ENCODE measurements around the gene PCDH10. TPM values are rescaled to one million over a fixed set of nuclear protein-coding genes. Genes with fewer than 3 reads are reported as not detected.

Gene PCDH10
- total RNA-seq, 4 donors from 2014 or later: under 0.01 TPM; not detected in 3

- TF ChIP-seq, protein P1, sequence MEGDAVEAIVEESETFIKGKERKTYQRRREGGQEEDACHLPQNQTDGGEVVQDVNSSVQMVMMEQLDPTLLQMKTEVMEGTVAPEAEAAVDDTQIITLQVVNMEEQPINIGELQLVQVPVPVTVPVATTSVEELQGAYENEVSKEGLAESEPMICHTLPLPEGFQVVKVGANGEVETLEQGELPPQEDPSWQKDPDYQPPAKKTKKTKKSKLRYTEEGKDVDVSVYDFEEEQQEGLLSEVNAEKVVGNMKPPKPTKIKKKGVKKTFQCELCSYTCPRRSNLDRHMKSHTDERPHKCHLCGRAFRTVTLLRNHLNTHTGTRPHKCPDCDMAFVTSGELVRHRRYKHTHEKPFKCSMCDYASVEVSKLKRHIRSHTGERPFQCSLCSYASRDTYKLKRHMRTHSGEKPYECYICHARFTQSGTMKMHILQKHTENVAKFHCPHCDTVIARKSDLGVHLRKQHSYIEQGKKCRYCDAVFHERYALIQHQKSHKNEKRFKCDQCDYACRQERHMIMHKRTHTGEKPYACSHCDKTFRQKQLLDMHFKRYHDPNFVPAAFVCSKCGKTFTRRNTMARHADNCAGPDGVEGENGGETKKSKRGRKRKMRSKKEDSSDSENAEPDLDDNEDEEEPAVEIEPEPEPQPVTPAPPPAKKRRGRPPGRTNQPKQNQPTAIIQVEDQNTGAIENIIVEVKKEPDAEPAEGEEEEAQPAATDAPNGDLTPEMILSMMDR (IDR thresholded peaks at IDR 0.05; ENCODE audit: low read depth): no peak
Observed at GRCh38 chr4:133157460-133158160, 8.5 kb downstream of the PCDH10 start.

DNA sequence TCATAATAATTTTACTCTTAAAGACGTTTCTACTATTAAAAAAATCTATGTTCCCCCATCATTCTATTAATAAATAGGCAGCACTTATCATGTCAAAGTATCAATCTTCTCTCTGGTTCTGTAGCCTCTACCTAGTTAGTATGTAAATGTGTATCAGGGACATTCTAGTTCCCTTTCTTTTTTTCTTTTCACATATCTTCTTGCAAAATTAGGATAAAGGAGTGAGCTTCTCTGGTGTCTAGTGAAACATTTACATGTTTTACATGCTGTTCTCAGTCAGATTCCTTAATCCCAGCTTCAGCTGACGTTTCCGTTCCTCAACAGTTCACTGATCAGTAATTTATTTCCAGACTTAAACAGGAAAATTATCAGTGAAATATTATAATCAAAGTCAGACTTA, 11.8 kb downstream of the PCDH10 start:
- TF ChIP-seq, protein P1 (IDR thresholded peaks at IDR 0.05; ENCODE audit: low read depth): no peak

- TF ChIP-seq, protein P1 (IDR thresholded peaks at IDR 0.05; ENCODE audit: low read depth): no peak
Observed at GRCh38 chr4:133161570-133162295, 12.6 kb downstream of the PCDH10 start.

DNA sequence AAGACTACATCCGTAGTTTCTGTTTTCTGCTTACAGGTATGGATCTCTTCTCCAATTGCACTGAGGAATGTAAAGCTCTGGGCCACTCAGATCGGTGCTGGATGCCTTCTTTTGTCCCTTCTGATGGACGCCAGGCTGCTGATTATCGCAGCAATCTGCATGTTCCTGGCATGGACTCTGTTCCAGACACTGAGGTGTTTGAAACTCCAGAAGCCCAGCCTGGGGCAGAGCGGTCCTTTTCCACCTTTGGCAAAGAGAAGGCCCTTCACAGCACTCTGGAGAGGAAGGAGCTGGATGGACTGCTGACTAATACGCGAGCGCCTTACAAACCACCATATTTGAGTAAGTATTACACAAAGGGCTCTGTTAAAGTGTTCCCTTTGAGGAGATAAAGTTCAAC, 13.8 kb downstream of the PCDH10 start:
- TF ChIP-seq, protein P1 (IDR thresholded peaks at IDR 0.05; ENCODE audit: low read depth): no peak

DNA sequence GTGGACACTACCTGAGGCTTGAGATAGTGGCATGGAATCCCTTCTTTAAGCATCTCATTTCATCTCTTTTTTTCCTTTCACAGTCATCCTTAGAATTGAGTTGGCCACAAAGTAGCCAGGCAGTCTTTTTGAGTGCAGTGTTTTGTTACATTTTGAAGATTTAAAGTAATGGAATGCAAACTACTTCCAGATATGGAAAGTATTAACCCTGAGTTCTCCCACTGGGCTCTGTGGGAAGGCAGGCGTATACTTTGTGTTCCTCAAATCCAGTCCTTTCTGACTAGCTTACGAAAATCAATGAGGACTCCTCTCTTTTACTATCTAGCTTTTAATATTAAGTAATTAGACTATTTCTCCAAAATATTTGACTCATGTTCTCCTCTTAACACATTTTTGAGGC, 29.9 kb downstream of the PCDH10 start:
- TF ChIP-seq, protein P1 (IDR thresholded peaks at IDR 0.05; ENCODE audit: low read depth): no peak

DNA sequence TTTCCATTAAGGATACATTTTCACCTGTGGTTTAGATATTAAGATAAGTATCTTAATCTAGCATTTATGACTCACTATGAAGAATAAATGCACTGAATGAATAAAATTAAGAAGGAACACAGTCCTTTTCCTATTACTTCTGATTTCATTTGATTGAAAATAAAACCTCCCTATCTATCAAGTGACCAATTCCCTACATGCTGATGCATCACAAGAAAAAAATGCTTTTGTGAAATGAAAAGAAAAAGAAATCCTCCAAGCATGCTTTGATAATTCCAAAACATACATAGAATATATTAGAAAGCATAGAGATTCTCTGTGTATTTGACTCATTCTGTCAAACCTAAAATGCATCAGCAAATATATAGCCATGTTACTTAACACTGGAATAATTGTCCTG, 37.1 kb downstream of the PCDH10 start:
- TF ChIP-seq, protein P1 (IDR thresholded peaks at IDR 0.05; ENCODE audit: low read depth): no peak

DNA sequence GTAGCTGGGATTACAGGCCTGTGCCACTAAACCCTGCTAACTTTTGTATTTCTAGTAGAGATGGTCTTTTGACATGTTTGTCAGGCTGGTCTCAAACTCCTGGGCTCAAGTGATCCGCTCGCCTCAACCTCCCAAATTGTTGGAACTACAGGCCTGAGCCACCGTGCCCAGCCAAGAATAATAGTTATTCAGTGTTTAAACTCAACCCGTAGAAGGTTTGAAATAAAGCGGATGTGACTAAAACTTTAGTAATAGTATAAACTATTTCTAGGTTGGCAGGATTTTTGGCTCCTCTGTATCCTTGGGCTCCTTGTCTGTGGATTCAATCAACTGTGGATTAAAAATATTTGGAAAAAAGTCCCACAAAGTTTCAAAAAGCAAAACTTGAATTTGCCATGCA, 37.8 kb downstream of the PCDH10 start:
- TF ChIP-seq, protein P1 (IDR thresholded peaks at IDR 0.05; ENCODE audit: low read depth): no peak

Data from subcutaneous adipose tissue (tissue), 4 donors.